Aorta (tissue), 5 donors: Measurements from ENCODE around the gene ATP6AP1. TPM values are rescaled to one million over a fixed set of nuclear protein-coding genes. Genes with fewer than 3 reads are reported as not detected.

Experiments
- ATAC-seq: fragments of 200-7000 bp; cut with Tn5 transposase; one replicate; pipeline ENCODE4 v1.9.1; 2022; ENCODE audit warnings: moderate library complexity; ENCODE audit not compliant: low FRiP score
- DNase-seq, 2 donors: peaks; one replicate each; pipeline ENCODE4 v3.0.0-alpha.2; 2020
- H3K27ac ChIP-seq, 2 donors: one replicate each; pipeline ENCODE4 v1.5.1; 2013; ENCODE audit warnings: low read length in 2 of 2, mild to moderate bottlenecking in 2 of 2, moderate library complexity in 2 of 2, control low read depth in 1 of 2, inconsistent platforms in 1 of 2, low read depth in 1 of 2
- H3K27me3 ChIP-seq, 2 donors: one replicate each; pipeline ENCODE4 v1.6.1; 2013; ENCODE audit warnings: control low read depth in 1 of 2, low read length in 1 of 2, mild to moderate bottlenecking in 1 of 2, moderate library complexity in 1 of 2; ENCODE audit not compliant: insufficient read depth in 2 of 2, control insufficient read depth in 1 of 2
- H3K36me3 ChIP-seq, 2 donors: one replicate each; pipeline ENCODE4 v1.6.1; 2013; ENCODE audit warnings: control low read depth in 1 of 2, low read length in 1 of 2, mild to moderate bottlenecking in 1 of 2; ENCODE audit not compliant: insufficient read depth in 2 of 2, control insufficient read depth in 1 of 2
- H3K4me1 ChIP-seq, 2 donors: one replicate each; pipeline ENCODE4 v1.6.1; 2013; ENCODE audit warnings: low read length in 2 of 2, control low read depth in 1 of 2, mild to moderate bottlenecking in 1 of 2, moderate library complexity in 1 of 2; ENCODE audit not compliant: insufficient read depth in 2 of 2, control insufficient read depth in 1 of 2
- H3K4me3 ChIP-seq, 2 donors: one replicate each; pipeline ENCODE4 v1.5.1; 2013; ENCODE audit warnings: low read length in 2 of 2, control low read depth in 1 of 2, mild to moderate bottlenecking in 1 of 2
- H3K9me3 ChIP-seq: one replicate; pipeline ENCODE4 v1.6.1; 2013; ENCODE audit warnings: mild to moderate bottlenecking, low read length; ENCODE audit not compliant: control insufficient read depth
- WGBS, 2 donors: extraction: QIAGEN DNeasy Blood & Tissue Kit; methylation state at CpG; one replicate each; pipeline ENCODE4 v1.1.7; 2013; 5-methylcytosine and 5-hydroxymethylcytosine counted together
- intact Hi-C, 2 donors: fragments of 100-400 bp; cut with DNase I; formaldehyde crosslinking; loops; one replicate each; pipeline versions ENCODE4 v1.14.2 to v1.15.0; 2022
- long read RNA-seq, 2 donors: library from polyadenylated mRNA; unstranded; transcript quantifications; one replicate each; pipeline ENCODE4 v2.0.0, GENCODE V29; 2020 to 2021
- polyA plus RNA-seq, 2 donors: library from polyadenylated mRNA; stranded (reverse); fragments of 200-250 nt; gene quantifications; one replicate each; pipeline ENCODE4 v1.2.3, GENCODE V29; 2013
- total RNA-seq, 2 donors: library from RNA; stranded (reverse); fragmentation: NEBNext Ultra II Directional; extraction: Animal tissue kit (Norgen Biotek cat#: 25700); gene quantifications; one replicate each; pipeline ENCODE4 v1.2.1, GENCODE V29; 2021
- donor health status: healthy with polysubstance abuse.
- donor health status: Bipolar disorder and iron deficiency.
- donor health status: DM: no; HTN: no; CAD: no.
- donor health status: DM: no; HTN: no; CAD: no.
- donor health status: DM: yes; HTN: yes; CAD: no.

Gene ATP6AP1, protein sequence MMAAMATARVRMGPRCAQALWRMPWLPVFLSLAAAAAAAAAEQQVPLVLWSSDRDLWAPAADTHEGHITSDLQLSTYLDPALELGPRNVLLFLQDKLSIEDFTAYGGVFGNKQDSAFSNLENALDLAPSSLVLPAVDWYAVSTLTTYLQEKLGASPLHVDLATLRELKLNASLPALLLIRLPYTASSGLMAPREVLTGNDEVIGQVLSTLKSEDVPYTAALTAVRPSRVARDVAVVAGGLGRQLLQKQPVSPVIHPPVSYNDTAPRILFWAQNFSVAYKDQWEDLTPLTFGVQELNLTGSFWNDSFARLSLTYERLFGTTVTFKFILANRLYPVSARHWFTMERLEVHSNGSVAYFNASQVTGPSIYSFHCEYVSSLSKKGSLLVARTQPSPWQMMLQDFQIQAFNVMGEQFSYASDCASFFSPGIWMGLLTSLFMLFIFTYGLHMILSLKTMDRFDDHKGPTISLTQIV
- total RNA-seq (10 to 100 TPM; 63.3 to 63.5 TPM), polyA plus RNA-seq (10 to 100 TPM; 44.1 to 77.5 TPM)
- long read RNA-seq, donor 1, transcript ATP6AP1-201 (10 exons, 2,099 nt) = major isoform, 322 of 368 reads
- long read RNA-seq, donor 1, transcript ATP6AP1-209 (9 exons, 2,079 nt) = minor isoform, 12 of 368 reads
- long read RNA-seq, donor 1, partial matches to known transcripts = 27 of 368 reads
- long read RNA-seq, donor 1, other reads (novel, unspliced or antisense) = 7 of 368 reads
- long read RNA-seq, donor 2, transcript ATP6AP1-201 (10 exons, 2,099 nt) = major isoform, 62 of 74 reads
- long read RNA-seq, donor 2, partial matches to known transcripts = 9 of 74 reads
- long read RNA-seq, donor 2, other reads (novel, unspliced or antisense) = 3 of 74 reads

DNA sequence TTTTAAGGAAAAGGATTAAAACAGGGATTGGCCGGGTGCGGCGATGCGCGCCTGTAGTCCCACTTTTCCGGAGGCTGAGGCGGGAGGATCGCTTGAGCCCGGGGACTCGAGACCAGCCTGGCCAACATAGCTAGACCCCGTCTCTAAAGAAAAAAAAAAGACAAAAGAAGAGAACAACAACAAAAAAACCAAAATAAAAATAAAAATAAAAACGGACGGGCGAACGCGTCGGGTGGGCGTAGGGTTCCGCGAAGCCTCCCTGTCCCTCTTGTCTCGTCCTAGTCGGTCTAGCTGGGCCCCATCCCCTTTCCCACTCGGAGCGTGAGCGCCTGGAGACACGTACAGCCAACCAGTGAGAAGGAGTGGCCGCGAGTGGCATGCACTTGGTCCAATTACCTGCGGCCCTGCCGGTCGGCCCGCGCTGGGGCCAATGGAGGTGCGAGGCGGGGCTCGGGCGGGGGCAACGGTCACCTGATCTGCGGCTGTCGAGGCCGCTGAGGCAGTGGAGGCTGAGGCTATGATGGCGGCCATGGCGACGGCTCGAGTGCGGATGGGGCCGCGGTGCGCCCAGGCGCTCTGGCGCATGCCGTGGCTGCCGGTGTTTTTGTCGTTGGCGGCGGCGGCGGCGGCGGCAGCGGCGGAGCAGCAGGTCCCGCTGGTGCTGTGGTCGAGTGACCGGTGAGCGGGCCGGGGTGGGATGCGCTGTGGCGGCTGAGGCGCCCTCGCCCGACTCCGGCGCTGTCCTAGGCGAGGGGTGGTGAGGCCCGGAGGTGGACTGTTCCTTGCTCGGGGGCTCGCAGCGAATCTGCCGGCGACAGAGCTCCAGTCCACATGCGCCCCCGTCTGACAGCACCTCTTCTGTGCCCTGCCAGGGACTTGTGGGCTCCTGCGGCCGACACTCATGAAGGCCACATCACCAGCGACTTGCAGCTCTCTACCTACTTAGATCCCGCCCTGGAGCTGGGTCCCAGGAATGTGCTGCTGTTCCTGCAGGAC, at the start of gene ATP6AP1:
TSS of gene ATP6AP1 (plus strand) at position 502 of the 996 bp plus-strand sequence. CDS start at position 518, 16 bp downstream.
- H3K4me1 ChIP-seq = no peaks in the 10 kb centered on the region
- intact Hi-C loops = no loop called here
- no peak within 1 kb of the TSS for H3K27ac ChIP-seq
- H3K36me3 ChIP-seq = peaks cover 0 to 2% of the 10 kb centered on the region in 2 donors
- no peaks in the 10 kb centered on the region for H3K27me3 ChIP-seq
- DNase-seq (peak; percentile 96), ATAC-seq (peak; percentile 95)
- peak within 1 kb of the TSS; percentile 1 to 42 for H3K4me3 ChIP-seq
- H3K9me3 ChIP-seq = no peaks in the 10 kb centered on the region
- WGBS, 2 donors = 8 to 41% methylated on average over 68 to 87 of the region's 87 CpGs

DNA sequence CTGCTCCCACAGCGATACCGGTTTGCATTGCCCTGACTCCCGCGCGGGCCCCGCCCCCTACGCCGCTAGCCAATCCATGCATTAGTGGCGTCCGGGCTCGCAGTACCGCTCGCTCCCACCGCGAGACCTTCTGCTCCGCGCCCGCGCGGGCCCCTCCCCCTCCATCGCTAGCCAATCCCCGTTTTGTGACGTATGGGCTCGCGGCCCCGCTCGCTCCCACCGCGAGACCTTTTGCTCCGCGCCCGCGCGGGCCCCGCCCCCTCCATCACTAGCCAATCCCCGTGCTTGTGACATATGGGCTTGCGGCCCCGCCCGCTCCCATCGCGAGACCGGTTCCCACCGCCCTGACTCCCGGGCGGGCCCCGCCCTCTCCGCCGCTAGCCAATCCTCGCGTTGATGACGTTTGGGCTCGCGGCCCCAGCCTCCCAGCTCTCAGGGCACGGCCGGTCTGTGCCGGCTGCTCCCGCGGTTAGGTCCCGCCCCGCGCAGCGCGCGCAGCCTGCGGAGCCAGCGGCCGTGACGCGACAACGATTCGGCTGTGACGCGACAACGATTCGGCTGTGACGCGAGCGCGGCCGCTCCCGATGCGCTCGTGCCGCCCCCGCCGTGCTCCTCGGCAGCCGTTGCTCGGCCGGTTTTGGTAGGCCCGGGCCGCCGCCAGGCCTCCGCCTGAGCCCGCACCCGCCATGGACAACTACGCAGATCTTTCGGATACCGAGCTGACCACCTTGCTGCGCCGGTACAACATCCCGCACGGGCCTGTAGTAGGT, 49.5 kb upstream of the ATP6AP1 start, which contains the start of gene EMD:
TSS of gene EMD (plus strand) at position 497 of the 770 bp plus-strand sequence. CDS start at position 687, 190 bp downstream.
- DNase-seq (peak; percentile 98 to 99), ATAC-seq (peak; percentile 92)
- Histone ChIP-seq H3K27me3 (no peaks in the 10 kb centered on the region), H3K9me3 (no peaks in the 10 kb centered on the region), H3K36me3 (no peaks in the 10 kb centered on the region), H3K27ac (peak within 1 kb of the TSS; percentile 61 to 92), H3K4me3 (peak within 1 kb of the TSS; percentile 55 to 90), H3K4me1 (no peaks in the 10 kb centered on the region)
- WGBS, 2 donors = 0 to 40% methylated on average over 88 to 103 of the region's 103 CpGs
- intact Hi-C loops = no loop called here

DNA sequence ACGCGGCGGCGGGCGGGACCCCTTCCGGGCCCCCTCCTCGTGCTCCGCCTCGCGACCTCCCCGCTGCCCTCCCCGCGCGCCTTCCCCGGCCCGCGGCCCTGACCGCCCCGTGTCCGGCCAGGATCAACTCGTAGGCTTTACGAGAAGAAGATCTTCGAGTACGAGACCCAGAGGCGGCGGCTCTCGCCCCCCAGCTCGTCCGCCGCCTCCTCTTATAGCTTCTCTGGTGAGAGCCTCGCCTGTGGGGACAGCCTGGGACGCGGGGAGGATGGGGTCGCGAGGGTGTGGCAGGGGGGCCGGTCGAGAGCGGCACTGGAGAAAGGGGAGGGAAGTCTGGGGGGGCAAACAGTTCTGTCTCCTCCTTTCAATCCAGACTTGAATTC, 48.9 kb upstream of the ATP6AP1 start:
- intact Hi-C loops = no loop called here
- DNase-seq (no peak), ATAC-seq (no peak)
- Histone ChIP-seq H3K36me3 (no peaks in the 10 kb centered on the region), H3K9me3 (no peaks in the 10 kb centered on the region), H3K4me3 (peak overlapping the region; percentile 55 to 90), H3K27me3 (no peaks in the 10 kb centered on the region), H3K4me1 (no peaks in the 10 kb centered on the region), H3K27ac (peak overlapping the region; percentile 20 to 92)
- WGBS, 2 donors = 1 to 27% methylated on average over 37 to 38 of the region's 38 CpGs

DNA sequence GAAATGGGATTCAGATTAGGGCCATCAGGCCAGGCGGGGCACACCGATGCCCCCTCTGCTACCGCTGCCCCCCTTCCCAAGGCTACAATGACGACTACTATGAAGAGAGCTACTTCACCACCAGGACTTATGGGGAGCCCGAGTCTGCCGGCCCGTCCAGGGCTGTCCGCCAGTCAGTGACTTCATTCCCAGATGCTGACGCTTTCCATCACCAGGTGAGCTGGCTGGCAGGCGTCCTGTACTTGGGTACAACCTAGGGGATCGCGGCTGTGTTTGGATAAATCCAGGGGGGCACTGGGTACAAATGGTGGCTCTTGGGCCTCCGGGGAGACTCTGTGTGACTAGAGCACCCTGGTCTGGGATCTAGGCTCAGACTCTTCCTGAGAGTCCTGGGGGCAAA, 48.3 kb upstream of the ATP6AP1 start:
- Histone ChIP-seq H3K27me3 (no peaks in the 10 kb centered on the region), H3K4me3 (peak overlapping the region; percentile 55 to 90), H3K36me3 (no peaks in the 10 kb centered on the region), H3K9me3 (no peaks in the 10 kb centered on the region), H3K4me1 (no peaks in the 10 kb centered on the region), H3K27ac (peak overlapping the region in 1 of 2 donors; percentile 92)
- intact Hi-C loops = loop anchor here in 1 of 2 donors (5.0 kb wide), 1 partner anchor 283 kb away; the partner anchor contains the start of gene MECP2
- WGBS, 2 donors = 7 to 43% methylated on average over 13 of the region's 13 CpGs
- ATAC-seq = no peak
- DNase-seq = no peak

DNA sequence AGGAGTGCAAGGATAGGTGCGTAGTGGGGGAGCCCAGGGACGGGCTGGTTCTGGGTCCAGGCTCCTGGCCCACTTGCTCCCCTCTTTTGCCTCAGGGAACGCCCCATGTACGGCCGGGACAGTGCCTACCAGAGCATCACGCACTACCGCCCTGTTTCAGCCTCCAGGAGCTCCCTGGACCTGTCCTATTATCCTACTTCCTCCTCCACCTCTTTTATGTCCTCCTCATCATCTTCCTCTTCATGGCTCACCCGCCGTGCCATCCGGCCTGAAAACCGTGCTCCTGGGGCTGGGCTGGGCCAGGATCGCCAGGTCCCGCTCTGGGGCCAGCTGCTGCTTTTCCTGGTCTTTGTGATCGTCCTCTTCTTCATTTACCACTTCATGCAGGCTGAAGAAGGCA, 47.7 kb upstream of the ATP6AP1 start:
- intact Hi-C loops = loop anchor here in 1 of 2 donors (5.0 kb wide), 1 partner anchor 283 kb away; the partner anchor contains the start of gene MECP2
- no peaks in the 10 kb centered on the region for H3K9me3 ChIP-seq
- H3K36me3 ChIP-seq = no peaks in the 10 kb centered on the region
- H3K4me3 ChIP-seq = no peak overlapping the region
- no peak for ATAC-seq
- H3K27ac ChIP-seq = no peak overlapping the region
- no peaks in the 10 kb centered on the region for H3K4me1 ChIP-seq
- 59 to 72% methylated on average over 14 of the region's 14 CpGs for WGBS, 2 donors
- no peaks in the 10 kb centered on the region for H3K27me3 ChIP-seq
- DNase-seq = no peak

DNA sequence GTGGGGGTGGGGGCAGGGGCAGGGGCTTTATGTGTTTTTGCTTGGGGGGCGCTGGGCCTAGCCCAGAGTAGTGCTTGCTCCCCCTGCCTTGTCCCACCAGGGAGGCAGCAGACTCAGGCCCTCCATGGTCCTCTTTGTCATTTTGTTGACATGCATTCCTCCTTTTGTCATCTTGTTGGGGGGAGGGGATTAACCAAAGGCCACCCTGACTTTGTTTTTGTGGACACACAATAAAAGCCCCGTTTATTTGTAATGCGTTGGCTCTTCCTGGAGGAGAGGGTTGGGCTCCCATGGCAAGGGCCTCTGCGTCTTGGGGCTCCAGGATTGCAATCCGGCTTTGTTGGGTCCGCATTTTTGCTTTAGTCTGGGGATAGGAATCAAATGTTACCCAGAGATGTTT, 47.2 kb upstream of the ATP6AP1 start:
- Histone ChIP-seq H3K4me3 (no peak overlapping the region), H3K36me3 (no peaks in the 10 kb centered on the region), H3K27me3 (no peaks in the 10 kb centered on the region), H3K4me1 (no peaks in the 10 kb centered on the region), H3K27ac (no peak overlapping the region), H3K9me3 (no peaks in the 10 kb centered on the region)
- no peak for ATAC-seq
- intact Hi-C loops = loop anchor here in 1 of 2 donors (5.0 kb wide), 1 partner anchor 284 kb away; the partner anchor contains the start of gene MECP2
- WGBS, 2 donors = 53 to 55% methylated on average over 6 of the region's 6 CpGs
- no peak for DNase-seq

DNA sequence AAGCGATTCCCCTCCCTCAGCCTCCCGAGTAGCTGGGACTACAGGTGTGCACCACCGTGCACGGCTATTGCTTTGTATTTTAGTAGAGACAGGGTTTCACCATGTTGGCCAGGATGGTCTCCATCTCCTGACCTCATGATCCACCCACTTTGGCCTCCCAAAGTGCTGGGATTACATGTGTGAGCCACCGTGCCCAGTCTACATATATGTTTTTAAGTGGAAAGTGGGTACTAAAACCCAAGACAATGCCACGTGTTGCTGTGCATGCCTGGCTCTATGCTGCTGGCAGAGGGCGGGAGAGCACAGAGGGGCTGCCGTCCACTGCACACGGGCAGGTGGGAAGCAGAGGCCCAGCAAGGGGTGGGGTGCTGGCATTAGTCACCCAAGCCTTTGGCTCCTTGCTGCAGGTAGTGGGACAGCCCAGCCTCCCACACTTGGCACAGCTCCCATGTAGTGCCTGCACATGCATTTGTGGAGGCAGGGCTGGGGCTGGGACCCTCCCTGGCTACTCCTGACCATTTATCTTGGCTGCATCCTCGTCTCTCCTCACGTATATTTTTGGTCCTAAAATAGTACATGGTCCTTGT, 45.9 kb upstream of the ATP6AP1 start:
- no peaks in the 10 kb centered on the region for H3K36me3 ChIP-seq
- H3K4me1 ChIP-seq = no peaks in the 10 kb centered on the region
- H3K4me3 ChIP-seq = no peak overlapping the region
- H3K27ac ChIP-seq = no peak overlapping the region
- intact Hi-C loops = loop anchor here in 1 of 2 donors (5.0 kb wide), 1 partner anchor 285 kb away; the partner anchor contains the start of gene MECP2
- no peaks in the 10 kb centered on the region for H3K9me3 ChIP-seq
- 44 to 56% methylated on average over 11 of the region's 11 CpGs for WGBS, 2 donors
- DNase-seq (no peak), ATAC-seq (no peak)
- H3K27me3 ChIP-seq = no peaks in the 10 kb centered on the region
